Measurements from ENCODE around the gene GRIPAP1. TPM values are rescaled to one million over a fixed set of nuclear protein-coding genes. Genes with fewer than 3 reads are reported as not detected.

The GRIPAP1 gene, protein sequence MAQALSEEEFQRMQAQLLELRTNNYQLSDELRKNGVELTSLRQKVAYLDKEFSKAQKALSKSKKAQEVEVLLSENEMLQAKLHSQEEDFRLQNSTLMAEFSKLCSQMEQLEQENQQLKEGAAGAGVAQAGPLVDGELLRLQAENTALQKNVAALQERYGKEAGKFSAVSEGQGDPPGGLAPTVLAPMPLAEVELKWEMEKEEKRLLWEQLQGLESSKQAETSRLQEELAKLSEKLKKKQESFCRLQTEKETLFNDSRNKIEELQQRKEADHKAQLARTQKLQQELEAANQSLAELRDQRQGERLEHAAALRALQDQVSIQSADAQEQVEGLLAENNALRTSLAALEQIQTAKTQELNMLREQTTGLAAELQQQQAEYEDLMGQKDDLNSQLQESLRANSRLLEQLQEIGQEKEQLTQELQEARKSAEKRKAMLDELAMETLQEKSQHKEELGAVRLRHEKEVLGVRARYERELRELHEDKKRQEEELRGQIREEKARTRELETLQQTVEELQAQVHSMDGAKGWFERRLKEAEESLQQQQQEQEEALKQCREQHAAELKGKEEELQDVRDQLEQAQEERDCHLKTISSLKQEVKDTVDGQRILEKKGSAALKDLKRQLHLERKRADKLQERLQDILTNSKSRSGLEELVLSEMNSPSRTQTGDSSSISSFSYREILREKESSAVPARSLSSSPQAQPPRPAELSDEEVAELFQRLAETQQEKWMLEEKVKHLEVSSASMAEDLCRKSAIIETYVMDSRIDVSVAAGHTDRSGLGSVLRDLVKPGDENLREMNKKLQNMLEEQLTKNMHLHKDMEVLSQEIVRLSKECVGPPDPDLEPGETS
- 17.0 and 18.3 TPM in 2 replicates for total RNA-seq

DNA sequence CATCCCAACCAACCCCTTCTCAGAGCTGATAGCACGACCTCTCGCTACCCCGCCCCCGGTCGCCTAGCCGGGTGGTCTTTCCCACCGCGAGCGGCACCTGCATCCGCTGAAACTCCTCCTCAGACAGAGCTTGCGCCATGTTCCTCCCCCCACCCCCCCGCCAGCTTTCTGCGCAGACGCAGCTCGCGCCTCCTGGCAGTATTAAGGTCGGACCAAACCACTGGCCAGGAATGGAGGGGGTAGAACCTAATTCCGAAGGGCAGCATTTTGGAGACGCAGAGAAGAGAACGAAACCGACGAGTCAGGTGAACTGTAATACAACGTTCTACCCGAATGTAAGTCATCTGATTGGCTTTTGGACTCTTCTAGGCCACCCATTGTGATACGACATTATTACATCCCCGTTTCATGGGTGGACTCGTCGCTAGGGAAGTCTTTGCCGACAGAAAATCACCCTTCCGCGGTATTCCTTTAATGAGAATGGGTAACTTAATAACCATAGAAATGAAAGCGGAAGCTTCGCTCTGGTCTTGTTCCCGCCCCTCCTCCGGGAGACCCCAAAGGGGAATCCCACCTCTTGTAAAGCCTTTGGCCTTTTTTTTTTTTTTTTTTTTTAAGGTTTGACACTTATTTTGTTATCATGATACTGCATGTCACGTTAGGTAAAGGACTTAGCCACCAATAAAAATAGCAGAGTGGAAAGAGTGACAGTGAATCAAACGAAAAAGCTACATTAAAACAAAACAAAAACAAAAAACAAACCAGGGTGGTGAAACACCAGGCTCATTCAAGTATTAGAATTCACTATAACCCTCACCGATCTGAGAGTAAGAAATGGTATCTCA is at the start of gene GRIPAP1:
Gene GRIPAP1 (minus strand): TSS at position 174 of the 845 bp plus-strand sequence. CDS start 35 bp downstream, at position 139.

DNA sequence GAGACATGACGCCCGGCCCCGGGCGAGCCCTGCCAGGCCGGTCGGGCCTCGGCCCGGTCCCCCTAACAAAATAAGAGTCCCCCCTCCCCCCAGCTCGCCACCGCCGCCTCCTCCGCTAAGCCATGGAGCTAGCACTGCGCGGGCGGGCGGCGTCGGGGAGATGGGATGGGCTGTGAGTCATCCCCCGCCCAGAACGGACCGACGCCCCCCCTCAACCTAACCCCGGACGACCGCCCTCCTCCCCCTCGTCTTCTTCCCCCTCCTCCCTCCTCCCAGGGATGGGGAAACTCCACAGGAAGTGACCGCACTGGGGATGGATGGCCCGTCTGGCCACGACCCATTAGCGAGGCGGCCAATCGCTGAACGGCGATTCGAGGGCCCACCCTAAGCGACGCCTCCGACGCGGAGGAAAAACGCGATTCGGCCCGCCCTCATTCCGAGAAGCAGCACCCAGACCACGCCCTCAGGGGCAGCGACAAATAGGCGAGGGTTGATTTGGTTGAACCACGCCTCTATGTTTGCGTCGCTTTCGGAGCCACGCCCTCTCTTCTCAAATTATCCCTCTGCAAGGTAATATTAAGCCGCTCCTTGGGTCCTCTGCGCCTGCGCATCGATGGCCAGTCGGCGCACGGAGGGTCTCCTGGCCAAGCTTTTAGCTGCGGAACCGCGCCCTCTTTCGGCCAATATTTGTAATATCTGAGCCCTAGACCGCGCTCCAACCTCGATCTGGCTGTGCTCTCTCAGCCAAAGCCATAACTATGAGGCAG is 41.3 kb upstream of the GRIPAP1 start, which contains the start of gene TFE3:
Gene TFE3 (minus strand): TSS at position 138 of the 767 bp plus-strand sequence. CDS start 131 bp downstream, at position 7.

DNA sequence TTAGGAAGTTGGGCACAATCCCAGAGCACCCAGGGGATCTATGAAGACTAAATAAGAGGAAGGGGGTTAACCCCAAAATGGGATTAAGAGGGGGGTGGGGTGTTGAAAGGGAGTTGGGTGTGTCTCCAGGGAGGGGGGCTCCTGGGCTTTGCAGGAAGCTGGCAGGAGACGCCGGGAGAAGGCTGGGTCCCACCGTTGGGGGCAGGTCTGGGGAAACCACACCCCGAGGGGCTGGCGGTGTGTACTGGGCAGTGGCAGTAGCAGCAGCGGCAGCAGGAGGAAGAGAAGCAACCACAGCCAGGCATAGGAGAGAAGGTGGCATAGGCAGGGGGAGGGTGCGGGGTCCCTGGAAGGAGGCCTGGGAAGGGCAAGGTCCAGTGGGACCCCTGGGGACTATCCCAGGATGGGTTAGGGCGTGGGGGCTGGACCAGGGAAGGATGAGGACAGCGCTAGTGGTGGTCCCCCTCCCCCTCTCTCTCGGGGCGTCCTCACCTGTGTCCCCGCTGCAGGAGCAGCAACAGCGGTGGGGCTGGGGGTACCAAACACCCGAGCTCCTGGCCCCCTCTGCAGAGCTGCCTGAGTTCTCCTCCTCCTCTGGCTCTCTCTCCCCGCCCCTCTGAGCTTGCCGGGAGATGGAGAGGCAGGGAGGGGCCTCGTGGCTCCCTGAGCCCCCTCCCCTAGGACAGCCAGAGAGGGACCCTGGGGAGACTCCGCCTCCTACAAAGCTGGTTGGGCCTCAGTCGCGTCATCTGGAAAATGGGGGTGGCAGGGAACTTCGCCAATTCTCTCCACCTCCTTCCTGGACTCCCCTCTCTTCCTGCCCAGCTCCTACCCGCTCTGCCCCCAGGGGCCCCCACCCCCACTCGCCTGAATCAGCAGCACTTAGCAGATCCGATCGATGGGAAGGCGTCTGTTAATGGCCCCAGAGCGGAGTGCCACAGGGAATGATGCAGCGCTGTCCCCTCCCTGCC is 30.5 kb downstream of the GRIPAP1 start, which contains the start of gene KCND1:
Gene KCND1 (minus strand): TSS at position 596 of the 971 bp plus-strand sequence. CDS start 1,573 bp downstream, outside the sequence.

DNA sequence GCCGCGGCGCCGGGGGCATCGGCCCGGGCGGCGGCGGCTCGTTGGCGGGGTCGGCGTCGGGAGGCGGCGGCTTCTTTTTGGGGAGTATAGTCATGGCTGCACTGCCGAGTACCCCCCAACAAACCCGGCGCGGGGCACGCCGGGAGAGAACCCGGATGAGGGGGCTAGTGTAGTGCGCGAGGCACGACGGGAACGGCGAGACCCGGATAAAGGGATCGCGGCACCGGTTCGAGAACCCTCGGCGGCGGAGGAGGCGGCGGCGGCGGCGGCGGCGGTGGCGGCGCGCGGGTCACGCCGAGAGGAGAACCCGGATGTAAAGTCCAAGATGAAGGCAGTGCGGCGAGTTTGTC is 44.6 kb downstream of the GRIPAP1 start, which contains the start of gene OTUD5:
Gene OTUD5 (minus strand): TSS at position 131 of the 350 bp plus-strand sequence. CDS start 37 bp downstream, at position 94.

Small RNA genes within 50 kb of the gene (small RNA-seq; reads per million reads assigned to genes)
- gene RNU6-722P: 0.11 reads per million

Other genes starting within 250 kb of the GRIPAP1 start
- not detected in 2 replicates for gene GLOD5, start 240.5 kb downstream of the GRIPAP1 start, total RNA-seq
- not detected in 2 replicates for gene GATA1, start 215.7 kb downstream of the GRIPAP1 start, total RNA-seq
- 28.4 and 43.8 TPM in 2 replicates for gene HDAC6, start 200.2 kb downstream of the GRIPAP1 start, total RNA-seq
- gene ERAS, start 175.8 kb downstream of the GRIPAP1 start, total RNA-seq: not detected in 2 replicates
- gene PCSK1N, start 166.7 kb downstream of the GRIPAP1 start, total RNA-seq: 0.29 TPM in 1 of 2 replicates, not detected in the other
- 21.0 and 31.0 TPM in 2 replicates for gene TIMM17B, start 104.5 kb downstream of the GRIPAP1 start, total RNA-seq
- gene PQBP1, start 104.3 kb downstream of the GRIPAP1 start, total RNA-seq: 45.4 and 50.0 TPM in 2 replicates
- 20.5 and 22.9 TPM in 2 replicates for gene SLC35A2, start 90.6 kb downstream of the GRIPAP1 start, total RNA-seq
- gene PIM2, start 83.2 kb downstream of the GRIPAP1 start, total RNA-seq: 6.8 and 7.8 TPM in 2 replicates
- 33.1 and 40.2 TPM in 2 replicates for gene OTUD5, start 44.7 kb downstream of the GRIPAP1 start, total RNA-seq
- 0.19 and 0.33 TPM in 2 replicates for gene KCND1, start 30.4 kb downstream of the GRIPAP1 start, total RNA-seq
- gene TFE3, start 41.1 kb upstream of the GRIPAP1 start, total RNA-seq: 30.4 and 31.7 TPM in 2 replicates
- 1.5 and 1.6 TPM in 2 replicates for gene CCDC120, start 56.7 kb upstream of the GRIPAP1 start, total RNA-seq
- gene PRAF2, start 71.7 kb upstream of the GRIPAP1 start, total RNA-seq: 7.3 and 9.8 TPM in 2 replicates
- 24.5 and 36.4 TPM in 2 replicates for gene WDR45, start 77.6 kb upstream of the GRIPAP1 start, total RNA-seq
- gene GPKOW, start 121.5 kb upstream of the GRIPAP1 start, total RNA-seq: 18.9 and 22.5 TPM in 2 replicates
- 0.65 and 0.76 TPM in 2 replicates for gene MAGIX, start 160.5 kb upstream of the GRIPAP1 start, total RNA-seq
- gene PLP2, start 169.6 kb upstream of the GRIPAP1 start, total RNA-seq: 44.4 and 45.8 TPM in 2 replicates
- 5.8 and 7.2 TPM in 2 replicates for gene PRICKLE3, start 184.1 kb upstream of the GRIPAP1 start, total RNA-seq
- gene SYP, start 197.9 kb upstream of the GRIPAP1 start, total RNA-seq: under 0.01 and 0.10 TPM in 2 replicates
- gene CACNA1F, start 231.1 kb upstream of the GRIPAP1 start, total RNA-seq: under 0.01 TPM in 1 of 2 replicates, not detected in the other
- gene CCDC22, start 233.2 kb upstream of the GRIPAP1 start, total RNA-seq: 13.9 and 18.6 TPM in 2 replicates

Data from vein endothelial cell (primary cell).